Measurements from ENCODE around the gene SUCNR1. TPM values are rescaled to one million over a fixed set of nuclear protein-coding genes. Genes with fewer than 3 reads are reported as not detected.
"Not testable (repeated sequence)": the region's sequence is repeated elsewhere in the genome, so short reads cannot be mapped to it uniquely, and the experiment has no call there.

Gene SUCNR1, protein sequence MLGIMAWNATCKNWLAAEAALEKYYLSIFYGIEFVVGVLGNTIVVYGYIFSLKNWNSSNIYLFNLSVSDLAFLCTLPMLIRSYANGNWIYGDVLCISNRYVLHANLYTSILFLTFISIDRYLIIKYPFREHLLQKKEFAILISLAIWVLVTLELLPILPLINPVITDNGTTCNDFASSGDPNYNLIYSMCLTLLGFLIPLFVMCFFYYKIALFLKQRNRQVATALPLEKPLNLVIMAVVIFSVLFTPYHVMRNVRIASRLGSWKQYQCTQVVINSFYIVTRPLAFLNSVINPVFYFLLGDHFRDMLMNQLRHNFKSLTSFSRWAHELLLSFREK
- 0.22 TPM for total RNA-seq
- long read RNA-seq, result 0 reads

- DNase-seq (ENCODE audit: low spot score), result no peak
- intact Hi-C loops (cut with DNase I), result no loop called here
These were observed at the start of gene SUCNR1 for GRCh38 chr3:151873398-151873797. Gene SUCNR1, plus strand, starts transcription at chr3:151873643. Its CDS starts 6,250 bp downstream, at chr3:151879893.

GRCh38 chr3:151827816-151828215 is 45.6 kb upstream of the SUCNR1 start:
- intact Hi-C loops (cut with DNase I), result no loop called here
- no peak for DNase-seq (ENCODE audit: low spot score)

DNA sequence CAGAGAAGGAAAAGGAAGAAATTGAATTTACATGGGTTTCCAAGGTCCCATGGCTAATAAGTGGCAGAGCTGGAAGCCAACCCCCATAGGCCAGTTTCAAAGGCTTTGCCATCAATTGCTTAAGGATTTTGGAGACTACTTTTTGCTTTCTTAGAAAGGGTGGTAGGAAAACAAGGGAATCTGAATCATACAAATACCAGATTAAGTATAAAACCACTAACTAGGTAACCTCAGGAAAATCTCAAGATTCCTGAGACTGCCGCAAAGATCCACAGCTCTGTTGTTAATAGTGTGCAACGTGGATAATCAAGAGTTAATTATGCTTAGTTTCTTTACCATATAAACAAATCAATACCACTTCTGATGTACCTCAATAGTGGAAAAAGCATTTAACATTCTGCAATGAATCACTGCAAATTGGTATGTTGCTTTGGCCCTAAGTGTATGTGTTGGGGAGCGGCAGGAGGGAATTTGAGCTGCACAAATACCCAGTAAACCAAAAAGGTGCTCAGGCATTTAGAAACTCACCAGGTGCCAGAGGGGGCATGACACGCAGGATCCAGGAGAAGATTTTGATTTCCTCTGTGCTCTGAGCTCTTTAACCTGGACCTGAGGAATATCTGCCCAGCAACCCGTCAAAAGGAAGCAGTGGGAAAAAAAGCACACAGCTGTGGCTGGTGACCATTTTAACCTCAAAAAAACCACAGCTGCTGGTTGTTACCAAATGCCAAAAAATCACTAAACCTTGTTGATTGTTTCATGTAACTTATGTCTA is 37.5 kb upstream of the SUCNR1 start:
- intact Hi-C loops (cut with DNase I), result loop anchor here (5.0 to 10.0 kb wide), 3 partner anchors 81 to 609 kb away; no protein-coding TSS in a partner anchor
- DNase-seq (ENCODE audit: low spot score), result no peak

DNA sequence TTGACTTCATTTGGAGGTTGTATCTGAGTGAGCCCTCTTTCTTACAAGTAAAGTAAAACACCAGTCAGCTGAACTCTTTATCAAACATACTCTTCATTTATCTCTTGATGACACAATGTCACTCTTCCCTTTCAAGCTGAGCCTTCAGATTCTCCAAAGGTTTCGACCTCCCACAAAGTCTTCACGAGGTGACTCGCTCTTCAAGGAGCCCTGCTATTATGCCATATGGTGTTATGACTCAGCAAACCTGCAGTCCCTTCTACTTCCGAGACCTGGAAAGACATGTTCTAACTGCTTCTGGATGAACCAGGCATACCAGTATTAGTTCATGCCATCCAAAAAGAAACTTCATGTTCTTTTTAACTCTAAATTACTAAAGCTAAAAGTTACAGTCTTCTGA is 36.4 kb upstream of the SUCNR1 start:
- DNase-seq (ENCODE audit: low spot score), result no peak
- intact Hi-C loops (cut with DNase I), result loop anchor here (5.0 to 10.0 kb wide), 3 partner anchors 80 to 610 kb away; no protein-coding TSS in a partner anchor

DNA sequence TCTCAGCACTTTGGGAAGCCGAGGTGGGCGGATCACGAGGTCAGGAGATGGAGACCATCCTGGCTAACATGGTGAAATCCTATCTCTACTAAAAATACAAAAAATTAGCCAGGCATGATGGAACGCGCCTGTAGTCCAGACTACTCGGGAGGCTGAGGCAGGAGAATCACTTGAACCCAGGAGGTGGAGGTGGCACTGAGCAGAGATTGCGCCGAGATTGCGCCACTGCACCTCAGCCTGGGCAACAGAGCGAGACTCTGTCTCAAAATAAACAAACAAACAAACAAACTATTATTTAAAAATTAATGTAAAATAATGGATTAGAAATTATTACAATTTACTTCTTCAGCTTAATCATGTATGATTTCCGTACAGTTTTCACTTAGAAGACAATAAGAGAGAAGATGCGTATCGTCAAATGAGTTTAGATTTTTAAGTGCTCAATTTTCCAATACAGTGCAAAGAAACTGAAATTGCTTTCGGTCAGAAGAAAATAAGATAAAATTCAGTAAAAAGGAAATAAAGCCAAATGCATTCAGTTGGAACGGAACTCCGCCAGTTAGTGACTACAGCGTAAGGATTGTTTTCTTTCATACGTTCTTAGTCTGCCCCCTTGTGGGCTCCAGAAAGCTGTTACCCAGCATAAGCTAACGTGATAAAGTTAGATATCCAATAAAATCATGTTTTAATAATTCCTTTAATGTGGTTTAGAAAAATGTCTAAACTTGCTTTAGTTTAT is 34.7 kb upstream of the SUCNR1 start:
- intact Hi-C loops (cut with DNase I), result loop anchor here (2.0 to 10.0 kb wide), 5 partner anchors 79 to 611 kb away; no protein-coding TSS in a partner anchor
- no peak for DNase-seq (ENCODE audit: low spot score)

GRCh38 chr3:151839313-151839631 is 34.2 kb upstream of the SUCNR1 start:
- no peak for DNase-seq (ENCODE audit: low spot score)
- intact Hi-C loops (cut with DNase I), result loop anchor here (2.0 to 10.0 kb wide), 5 partner anchors 78 to 612 kb away; no protein-coding TSS in a partner anchor

- intact Hi-C loops (cut with DNase I), result no loop called here
- DNase-seq (ENCODE audit: low spot score), result no peak
These were observed 31.6 kb upstream of the SUCNR1 start for GRCh38 chr3:151841801-151842200.

- DNase-seq (ENCODE audit: low spot score), result no peak
- intact Hi-C loops (cut with DNase I), result no loop called here
These were observed 30.2 kb upstream of the SUCNR1 start for GRCh38 chr3:151843275-151843674.

DNA sequence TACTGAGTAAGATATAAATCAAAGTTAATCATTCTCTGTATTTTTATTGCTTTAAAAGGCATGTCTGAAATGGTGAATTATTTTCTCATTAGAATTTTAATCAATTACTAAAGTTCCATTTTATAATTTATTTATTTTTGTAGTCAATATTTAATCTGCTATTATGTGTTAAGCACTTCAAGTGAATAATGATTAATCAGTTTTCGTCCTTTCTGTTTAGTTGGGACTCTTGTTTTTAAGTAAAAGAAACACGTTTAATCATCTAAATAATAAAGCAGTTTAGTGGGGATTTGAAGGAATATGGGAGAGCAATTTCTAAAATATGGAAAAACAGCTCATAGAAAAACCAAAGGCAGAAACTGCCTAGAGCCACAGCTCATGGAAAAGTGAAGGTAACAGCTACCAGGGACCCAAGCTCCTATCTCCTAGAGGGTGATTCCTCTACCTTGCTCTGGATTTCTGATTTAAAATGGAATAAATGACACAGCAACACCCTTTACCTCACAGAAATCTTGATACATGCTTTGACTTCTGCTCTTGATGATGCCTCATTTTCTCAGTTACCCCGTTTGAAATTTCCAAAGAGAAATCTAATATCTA is 28.0 kb upstream of the SUCNR1 start:
- DNase-seq (ENCODE audit: low spot score), result no peak
- intact Hi-C loops (cut with DNase I), result no loop called here

DNA sequence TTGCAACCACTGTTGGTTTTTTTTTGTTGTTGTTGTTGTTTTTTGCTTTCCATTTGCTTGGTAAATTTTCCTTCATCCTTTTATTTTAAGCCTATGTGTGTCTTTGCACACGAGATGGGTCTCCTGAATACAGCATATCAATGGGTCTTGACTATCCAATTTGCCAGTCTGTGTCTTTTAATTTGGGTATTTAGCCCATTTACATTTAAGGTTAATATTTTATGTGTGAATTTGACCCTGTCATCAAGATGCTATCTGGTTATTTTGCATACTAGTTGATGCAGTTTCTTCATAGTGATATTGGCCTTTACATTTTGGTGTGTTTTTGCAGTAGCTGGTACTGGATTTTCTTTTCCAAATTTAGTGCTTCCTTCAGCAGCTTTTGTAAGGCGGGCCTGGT is 23.4 kb upstream of the SUCNR1 start:
- intact Hi-C loops (cut with DNase I); DNase-seq (ENCODE audit: low spot score): not testable (repeated sequence)

GRCh38 chr3:151852074-151852811 is 21.2 kb upstream of the SUCNR1 start:
- intact Hi-C loops (cut with DNase I), result no loop called here
- no peak for DNase-seq (ENCODE audit: low spot score)

- intact Hi-C loops (cut with DNase I), result no loop called here
- DNase-seq (ENCODE audit: low spot score), result no peak
These were observed 17.3 kb upstream of the SUCNR1 start for GRCh38 chr3:151856118-151856517.

- intact Hi-C loops (cut with DNase I), result no loop called here
- DNase-seq (ENCODE audit: low spot score), result no peak
These were observed 16.8 kb upstream of the SUCNR1 start for GRCh38 chr3:151856641-151857040.

- no peak for DNase-seq (ENCODE audit: low spot score)
- intact Hi-C loops (cut with DNase I), result no loop called here
These were observed 14.2 kb upstream of the SUCNR1 start for GRCh38 chr3:151859233-151859673.

DNA sequence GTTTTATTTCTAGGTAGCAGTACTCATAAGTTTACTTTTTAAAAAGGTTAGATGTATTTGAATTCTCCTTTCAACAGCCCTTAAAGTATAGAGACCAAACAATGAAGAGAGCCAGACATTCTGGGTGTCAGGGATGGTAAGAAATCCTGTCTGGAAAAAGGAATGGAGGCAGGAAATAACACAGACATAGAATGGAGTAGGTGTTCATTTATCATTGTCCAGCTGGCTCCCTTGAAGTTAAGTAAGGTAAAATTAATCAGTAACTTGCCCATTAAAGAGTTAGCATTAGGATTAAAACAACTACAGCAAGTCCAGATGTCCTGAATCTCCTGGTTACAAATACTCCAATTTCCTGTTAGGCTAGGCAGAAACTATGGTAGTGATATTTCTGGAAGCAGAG is 13.5 kb upstream of the SUCNR1 start:
- no peak for DNase-seq (ENCODE audit: low spot score)
- intact Hi-C loops (cut with DNase I), result no loop called here

DNA sequence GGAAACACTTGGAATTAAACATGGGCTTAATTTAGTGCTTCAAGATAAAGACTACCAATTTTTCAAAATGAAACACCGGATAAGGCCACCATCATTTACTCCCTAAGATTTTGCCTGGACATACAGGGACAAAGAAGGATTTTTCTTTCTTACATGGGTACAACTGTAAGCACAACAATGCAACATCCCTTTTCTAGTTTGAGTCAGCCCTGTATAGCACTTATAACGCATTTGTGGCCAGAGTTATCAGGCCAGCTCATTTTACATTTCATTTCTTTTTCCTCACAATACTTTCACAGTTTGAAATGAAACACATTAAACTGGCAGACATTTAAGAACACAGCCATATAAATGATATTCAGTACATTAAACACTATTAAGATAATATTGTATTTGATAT is 9.8 kb upstream of the SUCNR1 start:
- intact Hi-C loops (cut with DNase I), result no loop called here
- DNase-seq (ENCODE audit: low spot score), result no peak

GRCh38 chr3:151864423-151865101 is 8.9 kb upstream of the SUCNR1 start:
- no peak for DNase-seq (ENCODE audit: low spot score)

GRCh38 chr3:151866711-151867410 is 6.6 kb upstream of the SUCNR1 start:
- intact Hi-C loops (cut with DNase I), result no loop called here
- no peak for DNase-seq (ENCODE audit: low spot score)

More at GRCh38 chr3:151864423-151865101, 8.9 kb upstream of the SUCNR1 start:
- intact Hi-C loops (cut with DNase I), result no loop called here
